A549 treated with DMSO at 1 μM for 4 hours (cell line): ENCODE measurements around the gene PNPT1. TPM values are rescaled to one million over a fixed set of nuclear protein-coding genes. Genes with fewer than 3 reads are reported as not detected.

Experiments used
- total RNA-seq: library from RNA; stranded (reverse); fragments of 200-300 nt; extraction: Qiagen RNA extraction; gene quantifications from 5 replicates; pipeline ENCODE4 v1.2.3, GENCODE V29; 2022; ENCODE audit warnings: low read depth

PNPT1 gene
- total RNA-seq, result 32.8 to 70.3 TPM (median 39.8 TPM) in 5 replicates

GRCh38 chr2:55693181-55694125, at the start of gene PNPT1:
PNPT1 (minus strand) TSS chr2:55693844; CDS start chr2:55693823, 21 bp downstream.

GRCh38 chr2:55617175-55618024, 76.2 kb downstream of the PNPT1 start, which contains the start of gene PPP4R3B:
PPP4R3B (minus strand) TSS chr2:55617622; CDS start chr2:55617285, 337 bp downstream.

Other genes starting within 250 kb of the PNPT1 start
- 41.5 to 58.1 TPM (median 48.9 TPM) in 5 replicates for gene CFAP36, start 174.1 kb downstream of the PNPT1 start, total RNA-seq
- 27.6 to 43.3 TPM (median 38.9 TPM) in 5 replicates for gene PPP4R3B, start 76.2 kb downstream of the PNPT1 start, total RNA-seq
- gene EFEMP1, start 229.9 kb upstream of the PNPT1 start, total RNA-seq, result 30.5 to 51.4 TPM (median 45.1 TPM) in 5 replicates